SK-N-MC (cell line): ENCODE measurements around the gene DHX30.

ENCODE experiments used
- DNase-seq: peaks from one replicate; pipeline ENCODE4 v3.0.0-alpha.2; 2011; ENCODE audit warnings: low read depth, low spot score
- H3K27ac ChIP-seq: fragments of 200-600 bp; sonication (generic); 2 replicates; pipeline ENCODE4 v1.5.1; 2016; ENCODE audit warnings: mixed run types
- H3K36me3 ChIP-seq: fragments of 200-600 bp; sonication (generic); 2 replicates; pipeline ENCODE4 v1.6.1; 2017; ENCODE audit warnings: antibody characterized with exemption, low read length, mixed read lengths; ENCODE audit not compliant: insufficient read depth
- H3K4me3 ChIP-seq: fragments of 200-600 bp; sonication (generic); 2 replicates; pipeline ENCODE4 v1.5.1; 2016
- H3K9ac ChIP-seq: fragments of 200-600 bp; sonication (generic); 2 replicates; pipeline ENCODE4 v1.8.0; 2017; ENCODE audit warnings: mixed run types, mixed read lengths; ENCODE audit not compliant: insufficient read length
- H3K9me3 ChIP-seq: fragments of 200-600 bp; sonication (generic); 2 replicates; pipeline ENCODE4 v1.6.1; 2017; ENCODE audit warnings: low read depth, mild to moderate bottlenecking, antibody characterized with exemption, low read length, moderate library complexity, mixed read lengths
- EZH2 ChIP-seq: fragments of 200-600 bp; sonication (generic); IDR thresholded peaks from one replicate; pipeline ENCODE4 v1.6.1; 2017; ENCODE audit warnings: antibody characterized with exemption
- FOXP2 ChIP-seq: optimal IDR thresholded peaks from 2 replicates; pipeline ENCODE3; 2011; ENCODE audit warnings: mild to moderate bottlenecking, moderate library complexity; ENCODE audit not compliant: insufficient read depth; ENCODE audit errors: extremely low read length, control extremely low read depth
- POLR2AphosphoS5 ChIP-seq: IDR thresholded peaks from 2 replicates; pipeline ENCODE4 v1.6.1; 2012; ENCODE audit warnings: mild to moderate bottlenecking, low read depth, low read length, borderline replicate concordance

The DHX30 gene

DNA sequence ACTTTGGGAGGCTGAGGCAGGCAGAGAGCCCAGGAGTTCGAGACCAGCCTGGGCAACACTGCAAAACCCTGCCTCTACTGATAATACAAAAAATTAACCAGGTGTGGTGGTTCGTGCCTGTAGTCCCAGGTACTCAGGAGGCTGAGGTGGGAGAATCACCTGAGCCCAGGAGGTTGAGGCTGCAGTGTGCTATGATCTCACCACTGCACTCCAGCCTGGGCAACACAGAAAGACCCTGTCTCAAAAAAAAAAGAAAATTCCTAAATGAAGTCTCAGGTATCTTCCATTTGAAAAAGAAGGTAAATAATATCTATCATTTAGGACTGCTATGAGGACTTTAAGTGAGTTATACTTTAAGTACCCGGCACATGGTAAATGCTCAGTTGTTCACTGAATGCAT lies 24.2 kb upstream of the DHX30 start:
- Histone ChIP-seq H3K9ac (no peak overlapping the region), H3K4me3 (peak overlapping the region; percentile 81; the same call in 1 of the 2 replicates), H3K36me3 (peaks cover 8% of the 10 kb centered on the region), H3K9me3 (no peaks in the 10 kb centered on the region), H3K27ac (no peak overlapping the region)
- no peak for DNase-seq
- TF ChIP-seq FOXP2 (no peak), POLR2AphosphoS5 (no peak), EZH2 (no peak)

DNA sequence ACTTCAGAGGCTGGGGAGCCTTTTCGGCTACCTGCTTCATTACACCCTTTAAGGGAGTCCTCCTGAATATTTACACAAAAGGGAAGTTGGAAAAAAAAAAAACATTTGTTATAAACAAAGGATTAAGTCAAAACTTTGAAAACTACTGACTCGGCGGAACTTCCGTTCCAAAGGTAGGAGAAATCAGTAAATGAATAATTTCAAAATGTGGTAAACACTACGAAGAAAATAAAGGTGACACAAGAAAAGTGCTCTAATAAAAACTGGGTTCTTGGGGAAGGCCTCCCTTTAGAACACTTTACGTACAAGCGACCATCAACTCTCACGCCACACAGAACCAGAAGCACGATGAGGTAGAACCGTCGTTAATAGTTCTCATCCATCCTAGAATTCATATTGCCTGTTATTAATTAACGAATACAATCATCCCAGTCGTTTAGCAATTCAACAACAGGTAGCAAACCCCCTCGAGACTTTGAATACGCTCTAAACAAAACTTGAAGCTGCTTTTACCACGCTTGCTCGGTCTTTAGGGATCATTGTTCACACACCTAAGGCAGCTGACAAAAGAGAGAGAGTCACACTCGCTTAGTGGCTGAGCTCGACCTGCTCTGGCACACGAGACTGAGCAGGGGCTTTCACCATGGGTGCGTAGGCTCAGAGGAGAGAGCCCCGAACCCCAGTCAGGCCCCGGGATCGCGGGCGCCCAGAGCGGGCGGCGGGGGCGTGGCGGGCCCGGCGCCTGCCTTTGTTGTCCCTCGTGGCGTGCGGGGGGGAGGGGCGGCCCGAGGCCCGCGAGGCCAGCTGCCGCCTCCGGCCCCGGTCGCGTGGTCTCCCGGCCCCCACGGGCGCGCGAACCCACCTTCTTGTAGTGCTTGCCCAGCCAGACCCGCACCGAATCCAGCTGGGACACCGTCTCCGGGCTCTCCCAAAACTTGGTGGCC lies 21.9 kb upstream of the DHX30 start:
- TF ChIP-seq POLR2AphosphoS5 = no peak
- Histone ChIP-seq H3K9me3 (no peaks in the 10 kb centered on the region), H3K9ac (peak overlapping the region; percentile 90), H3K36me3 (peaks cover 8% of the 10 kb centered on the region), H3K27ac (peak overlapping the region; percentile 86; the same call in 1 of the 2 replicates), H3K4me3 (peak overlapping the region; percentile 81)
- no peak for DNase-seq

- TF ChIP-seq EZH2 (no peak), FOXP2 (no peak), POLR2AphosphoS5 (peak; percentile 94)
- Histone ChIP-seq H3K4me3 (peak within 1 kb of the TSS; percentile 81), H3K9ac (peak within 1 kb of the TSS; percentile 90), H3K9me3 (no peaks in the 10 kb centered on the region), H3K36me3 (peaks cover 8% of the 10 kb centered on the region), H3K27ac (peak within 1 kb of the TSS; percentile 86)
- DNase-seq = peak; percentile 42
Observed at GRCh38 chr3:47781685-47782445, 21.1 kb upstream of the DHX30 start, which contains the start of gene SMARCC1. SMARCC1 (minus strand) TSS chr3:47781893; CDS start chr3:47781797, 96 bp downstream.

- H3K4me3 ChIP-seq = peak overlapping the region; percentile 81
- DNase-seq = no peak
- H3K9ac ChIP-seq = peak overlapping the region; percentile 86
- peak overlapping the region; percentile 79 for H3K27ac ChIP-seq
- peaks cover 8% of the 10 kb centered on the region for H3K36me3 ChIP-seq
- no peak for TF ChIP-seq EZH2
- H3K9me3 ChIP-seq = no peaks in the 10 kb centered on the region
Observed at GRCh38 chr3:47782446-47783308, 20.3 kb upstream of the DHX30 start.

DNA sequence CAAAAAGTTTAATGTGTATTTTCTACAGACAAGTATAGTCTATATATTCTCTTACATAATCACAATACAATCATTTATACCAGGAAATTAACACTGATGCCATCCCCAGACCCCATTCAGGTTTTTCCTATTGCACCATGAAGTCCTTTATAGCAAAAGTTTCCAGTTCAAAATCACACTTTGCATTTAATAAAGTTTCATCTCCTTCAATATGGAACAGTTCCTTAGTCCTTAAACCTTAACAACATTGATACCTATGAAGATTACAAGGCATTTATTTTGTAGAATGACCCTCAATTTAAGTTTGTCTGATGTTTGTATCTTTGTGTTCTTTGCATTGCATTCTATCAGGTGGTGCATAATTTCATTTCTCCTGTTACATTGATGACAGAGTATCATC lies 19.3 kb upstream of the DHX30 start:
- H3K27ac ChIP-seq = no peak overlapping the region
- H3K4me3 ChIP-seq = no peak overlapping the region
- no peak for TF ChIP-seq FOXP2
- TF ChIP-seq EZH2 = no peak
- TF ChIP-seq POLR2AphosphoS5 = no peak
- DNase-seq = no peak
- no peak overlapping the region for H3K9ac ChIP-seq
- H3K9me3 ChIP-seq = no peaks in the 10 kb centered on the region
- peaks cover 6% of the 10 kb centered on the region for H3K36me3 ChIP-seq

DNA sequence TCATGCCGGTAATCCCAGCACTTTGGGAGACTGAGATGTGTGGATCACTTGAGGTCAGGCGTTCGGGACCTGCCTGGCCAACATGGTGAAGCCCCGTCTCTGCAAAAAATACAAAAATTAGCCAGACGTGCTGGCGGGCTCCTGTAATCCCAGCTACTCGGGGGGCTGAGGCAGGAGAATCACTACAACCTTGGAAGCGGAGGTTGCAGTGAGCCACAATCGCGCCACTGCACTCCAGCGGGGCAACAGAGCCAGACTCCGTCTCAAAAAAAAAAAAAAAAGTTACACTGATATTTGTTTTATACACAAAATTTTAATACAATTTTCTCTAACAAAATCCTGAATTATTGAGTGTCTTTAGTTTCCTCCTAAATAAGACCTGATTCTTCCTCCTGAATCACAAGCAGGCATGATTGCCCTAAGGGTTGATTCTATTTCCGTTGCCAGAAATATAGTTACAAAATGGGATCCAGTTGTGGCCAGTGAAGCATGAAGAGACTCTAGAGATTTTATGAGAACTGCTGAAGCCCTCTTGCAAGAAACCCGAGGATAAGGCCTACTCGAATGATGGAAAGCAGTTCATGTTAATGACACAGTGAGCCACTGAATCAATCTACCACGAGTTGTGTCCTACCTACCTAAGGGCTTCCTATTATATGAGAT lies 11.6 kb upstream of the DHX30 start:
- peak; percentile 92 for DNase-seq
- Histone ChIP-seq H3K4me3 (no peak overlapping the region), H3K9ac (no peak overlapping the region), H3K9me3 (no peaks in the 10 kb centered on the region), H3K27ac (peak overlapping the region; percentile 92), H3K36me3 (no peaks in the 10 kb centered on the region)
- TF ChIP-seq POLR2AphosphoS5 (peak; percentile 41; the same call in 1 of the 2 replicates), FOXP2 (no peak), EZH2 (no peak)

DNA sequence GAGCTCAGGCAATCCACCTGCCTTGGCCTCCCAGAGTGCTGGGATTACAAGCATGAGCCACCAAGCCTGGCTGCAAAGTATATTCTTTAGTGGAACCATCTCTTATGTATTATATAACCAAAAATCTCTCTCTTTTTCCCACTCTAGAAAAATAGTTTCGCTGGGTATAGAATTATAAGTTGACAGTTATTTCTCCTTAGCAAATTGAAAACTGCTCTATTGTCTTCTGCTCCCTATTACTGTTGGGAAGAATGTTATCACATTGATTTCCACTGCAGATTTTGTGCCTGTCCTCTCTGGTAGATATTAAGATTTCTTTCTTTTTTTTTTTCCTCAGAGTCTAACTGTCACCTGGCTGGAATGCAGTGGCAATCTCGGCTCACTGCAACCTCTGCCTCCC lies 10.2 kb upstream of the DHX30 start:
- TF ChIP-seq POLR2AphosphoS5 (no peak), FOXP2 (no peak), EZH2 (no peak)
- Histone ChIP-seq H3K36me3 (no peaks in the 10 kb centered on the region), H3K27ac (no peak overlapping the region), H3K4me3 (no peak overlapping the region), H3K9me3 (no peaks in the 10 kb centered on the region), H3K9ac (no peak overlapping the region)
- no peak for DNase-seq

DNA sequence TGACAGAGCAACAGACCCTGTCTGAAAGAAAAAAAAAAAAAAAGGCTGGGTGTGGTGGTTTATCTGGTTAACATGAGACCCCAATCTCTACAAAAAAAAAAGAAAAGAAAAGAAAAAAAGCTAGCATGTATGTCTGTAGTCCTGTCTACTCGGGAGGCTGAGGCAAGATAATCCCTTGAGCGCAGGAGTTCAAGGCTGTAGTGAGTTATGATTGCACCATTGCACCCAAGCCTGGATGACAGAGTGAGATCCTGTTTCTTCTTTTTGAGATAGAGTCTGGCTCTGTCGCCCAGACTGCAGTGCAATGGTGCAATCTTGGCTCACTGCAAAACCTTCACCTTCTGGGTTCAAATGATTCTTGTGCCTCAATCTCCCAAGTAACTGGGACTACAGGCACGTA lies 8.4 kb upstream of the DHX30 start:
- no peaks in the 10 kb centered on the region for H3K9me3 ChIP-seq
- no peak overlapping the region for H3K4me3 ChIP-seq
- H3K9ac ChIP-seq = no peak overlapping the region
- H3K27ac ChIP-seq = no peak overlapping the region
- TF ChIP-seq POLR2AphosphoS5 (no peak), EZH2 (no peak), FOXP2 (no peak)
- H3K36me3 ChIP-seq = no peaks in the 10 kb centered on the region
- no peak for DNase-seq
